Activated CD4-positive, alpha-beta T cell treated with anti-CD3 and anti-CD28 coated beads, Interleukin-2, amount 50 U/mL, for 48 hours (primary cell): ENCODE data around the gene PTRH1.

Experiments
- DNase-seq, 2 experiments: peaks; one replicate each; pipeline ENCODE4 v3.0.0-alpha.2; 2020

The PTRH1 gene

GRCh38 chr9:127693143-127693542, 22.3 kb downstream of the PTRH1 start:
- DNase-seq: no peak

- no peak for DNase-seq
Observed at GRCh38 chr9:127692071-127692470, 23.4 kb downstream of the PTRH1 start.

GRCh38 chr9:127690735-127691134, 24.7 kb downstream of the PTRH1 start:
- DNase-seq: no peak

- no peak for DNase-seq
Observed at GRCh38 chr9:127689329-127690000, 26.0 kb downstream of the PTRH1 start.

- no peak for DNase-seq
Observed at GRCh38 chr9:127686461-127687393, 28.7 kb downstream of the PTRH1 start.

- no peak for DNase-seq
Observed at GRCh38 chr9:127684576-127684975, 30.9 kb downstream of the PTRH1 start.

- DNase-seq: no peak
Observed at GRCh38 chr9:127683723-127684122, 31.7 kb downstream of the PTRH1 start.

GRCh38 chr9:127682351-127683136, 32.9 kb downstream of the PTRH1 start:
- no peak for DNase-seq

- DNase-seq: no peak
Observed at GRCh38 chr9:127680846-127681245, 34.6 kb downstream of the PTRH1 start.

GRCh38 chr9:127680226-127680625, 35.2 kb downstream of the PTRH1 start:
- DNase-seq: no peak

- no peak for DNase-seq
Observed at GRCh38 chr9:127679506-127679905, 36.0 kb downstream of the PTRH1 start.

- no peak for DNase-seq
Observed at GRCh38 chr9:127676638-127677037, 38.8 kb downstream of the PTRH1 start.

GRCh38 chr9:127673234-127673633, 42.2 kb downstream of the PTRH1 start:
- no peak for DNase-seq

GRCh38 chr9:127667906-127668305, 47.6 kb downstream of the PTRH1 start:
- no peak for DNase-seq

- DNase-seq: no peak
Observed at GRCh38 chr9:127667127-127667844, 48.2 kb downstream of the PTRH1 start.

GRCh38 chr9:127664678-127665507, 50.6 kb downstream of the PTRH1 start:
- DNase-seq: no peak

- no peak for DNase-seq
Observed at GRCh38 chr9:127664324-127664677, 51.2 kb downstream of the PTRH1 start.
